HEK293 (cell line): ENCODE measurements around the gene RSPH1.

Experiments
- GLI2 ChIP-seq: fragments of 450-650 bp; formaldehyde crosslinking; IDR thresholded peaks from 2 replicates; pipeline ENCODE4; 2017; ENCODE audit warnings: missing biosample characterization, missing genetic modification characterization, low read depth, borderline replicate concordance
- YY1 ChIP-seq: fragments of 450-650 bp; formaldehyde crosslinking; IDR thresholded peaks from 2 replicates; pipeline ENCODE4 v1.5.1; 2018; ENCODE audit warnings: missing biosample characterization, missing genetic modification characterization
- ZBTB7A ChIP-seq: fragments of 450-650 bp; formaldehyde crosslinking; IDR thresholded peaks from 2 replicates; pipeline ENCODE4 v1.5.1; 2016; ENCODE audit warnings: low read depth, missing biosample characterization, missing genetic modification characterization
- ZNF112 ChIP-seq: fragments of 450-650 bp; formaldehyde crosslinking; IDR thresholded peaks from 2 replicates; pipeline ENCODE4 v1.5.0; 2017; ENCODE audit warnings: missing biosample characterization, missing genetic modification characterization
- ZNF140 ChIP-seq: fragments of 450-650 bp; formaldehyde crosslinking; IDR thresholded peaks from 2 replicates; pipeline ENCODE4 v1.5.1; 2016; ENCODE audit warnings: missing biosample characterization, missing genetic modification characterization
- ZNF24 ChIP-seq: fragments of 450-650 bp; formaldehyde crosslinking; IDR thresholded peaks from 2 replicates; pipeline ENCODE4 v1.5.1; 2016; ENCODE audit warnings: missing biosample characterization, missing genetic modification characterization
- ZNF302 ChIP-seq: fragments of 450-650 bp; formaldehyde crosslinking; IDR thresholded peaks from 2 replicates; pipeline ENCODE4 v1.5.1; 2016; ENCODE audit warnings: missing biosample characterization, missing genetic modification characterization, low read depth
- ZNF423 ChIP-seq: fragments of 450-650 bp; formaldehyde crosslinking; IDR thresholded peaks from 2 replicates; pipeline ENCODE4 v1.5.1; 2016; ENCODE audit warnings: missing biosample characterization, missing genetic modification characterization
- ZNF560 ChIP-seq: fragments of 450-650 bp; formaldehyde crosslinking; IDR thresholded peaks from 2 replicates; pipeline ENCODE4 v1.5.1; 2017; ENCODE audit warnings: missing biosample characterization, missing genetic modification characterization, borderline replicate concordance
- TF ChIP-seq, protein P1 (sequence below): fragments of 450-650 bp; formaldehyde crosslinking; IDR thresholded peaks from 2 replicates; pipeline ENCODE4 v1.5.1; 2016; ENCODE audit warnings: missing biosample characterization, missing genetic modification characterization
- TF ChIP-seq, protein P2 (sequence below): fragments of 450-650 bp; formaldehyde crosslinking; IDR thresholded peaks from 2 replicates; pipeline ENCODE4 v1.5.1; 2016; ENCODE audit warnings: missing biosample characterization, missing genetic modification characterization
- TF ChIP-seq, protein P3 (sequence below): fragments of 450-650 bp; formaldehyde crosslinking; IDR thresholded peaks from 2 replicates; pipeline ENCODE4 v1.5.1; 2016; ENCODE audit warnings: missing biosample characterization, missing genetic modification characterization
- TF ChIP-seq, protein P4 (sequence below): fragments of 450-650 bp; IDR thresholded peaks from 2 replicates; pipeline ENCODE4 v1.5.1; 2018; ENCODE audit warnings: missing biosample characterization, missing genetic modification characterization

DNA sequence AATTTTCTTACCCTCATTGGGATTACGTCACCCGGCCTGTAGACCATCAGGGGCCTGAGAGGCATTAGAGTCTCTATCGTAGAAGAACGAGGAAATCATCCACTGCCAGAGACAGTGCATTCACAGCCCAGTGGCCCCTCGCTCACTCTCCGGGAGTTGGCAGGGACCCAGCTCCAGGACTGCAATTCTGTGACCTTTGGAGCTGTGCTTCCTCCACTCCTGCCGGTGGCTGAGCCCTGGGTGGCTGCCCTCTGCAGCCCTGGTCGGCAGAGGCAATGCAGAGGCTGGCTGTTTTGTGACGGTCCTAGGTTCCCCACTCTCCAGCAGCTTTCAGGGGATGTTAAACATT lies 30.3 kb upstream of the RSPH1 start:
- no peak for TF ChIP-seq GLI2 (tag by site-specific recombination)
- TF ChIP-seq, protein P1, sequence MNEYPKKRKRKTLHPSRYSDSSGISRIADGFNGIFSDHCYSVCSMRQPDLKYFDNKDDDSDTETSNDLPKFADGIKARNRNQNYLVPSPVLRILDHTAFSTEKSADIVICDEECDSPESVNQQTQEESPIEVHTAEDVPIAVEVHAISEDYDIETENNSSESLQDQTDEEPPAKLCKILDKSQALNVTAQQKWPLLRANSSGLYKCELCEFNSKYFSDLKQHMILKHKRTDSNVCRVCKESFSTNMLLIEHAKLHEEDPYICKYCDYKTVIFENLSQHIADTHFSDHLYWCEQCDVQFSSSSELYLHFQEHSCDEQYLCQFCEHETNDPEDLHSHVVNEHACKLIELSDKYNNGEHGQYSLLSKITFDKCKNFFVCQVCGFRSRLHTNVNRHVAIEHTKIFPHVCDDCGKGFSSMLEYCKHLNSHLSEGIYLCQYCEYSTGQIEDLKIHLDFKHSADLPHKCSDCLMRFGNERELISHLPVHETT (tag by site-specific recombination) = no peak
- TF ChIP-seq ZNF24 (tag by site-specific recombination) = no peak
- no peak for TF ChIP-seq ZNF112
- TF ChIP-seq, protein P2, sequence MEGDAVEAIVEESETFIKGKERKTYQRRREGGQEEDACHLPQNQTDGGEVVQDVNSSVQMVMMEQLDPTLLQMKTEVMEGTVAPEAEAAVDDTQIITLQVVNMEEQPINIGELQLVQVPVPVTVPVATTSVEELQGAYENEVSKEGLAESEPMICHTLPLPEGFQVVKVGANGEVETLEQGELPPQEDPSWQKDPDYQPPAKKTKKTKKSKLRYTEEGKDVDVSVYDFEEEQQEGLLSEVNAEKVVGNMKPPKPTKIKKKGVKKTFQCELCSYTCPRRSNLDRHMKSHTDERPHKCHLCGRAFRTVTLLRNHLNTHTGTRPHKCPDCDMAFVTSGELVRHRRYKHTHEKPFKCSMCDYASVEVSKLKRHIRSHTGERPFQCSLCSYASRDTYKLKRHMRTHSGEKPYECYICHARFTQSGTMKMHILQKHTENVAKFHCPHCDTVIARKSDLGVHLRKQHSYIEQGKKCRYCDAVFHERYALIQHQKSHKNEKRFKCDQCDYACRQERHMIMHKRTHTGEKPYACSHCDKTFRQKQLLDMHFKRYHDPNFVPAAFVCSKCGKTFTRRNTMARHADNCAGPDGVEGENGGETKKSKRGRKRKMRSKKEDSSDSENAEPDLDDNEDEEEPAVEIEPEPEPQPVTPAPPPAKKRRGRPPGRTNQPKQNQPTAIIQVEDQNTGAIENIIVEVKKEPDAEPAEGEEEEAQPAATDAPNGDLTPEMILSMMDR (tag by site-specific recombination) = no peak
- TF ChIP-seq ZNF302 (tag by site-specific recombination) = no peak
- TF ChIP-seq ZNF423 (tag by site-specific recombination) = no peak
- TF ChIP-seq, protein P3, sequence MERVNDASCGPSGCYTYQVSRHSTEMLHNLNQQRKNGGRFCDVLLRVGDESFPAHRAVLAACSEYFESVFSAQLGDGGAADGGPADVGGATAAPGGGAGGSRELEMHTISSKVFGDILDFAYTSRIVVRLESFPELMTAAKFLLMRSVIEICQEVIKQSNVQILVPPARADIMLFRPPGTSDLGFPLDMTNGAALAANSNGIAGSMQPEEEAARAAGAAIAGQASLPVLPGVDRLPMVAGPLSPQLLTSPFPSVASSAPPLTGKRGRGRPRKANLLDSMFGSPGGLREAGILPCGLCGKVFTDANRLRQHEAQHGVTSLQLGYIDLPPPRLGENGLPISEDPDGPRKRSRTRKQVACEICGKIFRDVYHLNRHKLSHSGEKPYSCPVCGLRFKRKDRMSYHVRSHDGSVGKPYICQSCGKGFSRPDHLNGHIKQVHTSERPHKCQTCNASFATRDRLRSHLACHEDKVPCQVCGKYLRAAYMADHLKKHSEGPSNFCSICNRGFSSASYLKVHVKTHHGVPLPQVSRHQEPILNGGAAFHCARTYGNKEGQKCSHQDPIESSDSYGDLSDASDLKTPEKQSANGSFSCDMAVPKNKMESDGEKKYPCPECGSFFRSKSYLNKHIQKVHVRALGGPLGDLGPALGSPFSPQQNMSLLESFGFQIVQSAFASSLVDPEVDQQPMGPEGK = no peak
- TF ChIP-seq, protein P4, sequence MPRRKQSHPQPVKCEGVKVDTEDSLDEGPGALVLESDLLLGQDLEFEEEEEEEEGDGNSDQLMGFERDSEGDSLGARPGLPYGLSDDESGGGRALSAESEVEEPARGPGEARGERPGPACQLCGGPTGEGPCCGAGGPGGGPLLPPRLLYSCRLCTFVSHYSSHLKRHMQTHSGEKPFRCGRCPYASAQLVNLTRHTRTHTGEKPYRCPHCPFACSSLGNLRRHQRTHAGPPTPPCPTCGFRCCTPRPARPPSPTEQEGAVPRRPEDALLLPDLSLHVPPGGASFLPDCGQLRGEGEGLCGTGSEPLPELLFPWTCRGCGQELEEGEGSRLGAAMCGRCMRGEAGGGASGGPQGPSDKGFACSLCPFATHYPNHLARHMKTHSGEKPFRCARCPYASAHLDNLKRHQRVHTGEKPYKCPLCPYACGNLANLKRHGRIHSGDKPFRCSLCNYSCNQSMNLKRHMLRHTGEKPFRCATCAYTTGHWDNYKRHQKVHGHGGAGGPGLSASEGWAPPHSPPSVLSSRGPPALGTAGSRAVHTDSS (tag by site-specific recombination) = no peak
- TF ChIP-seq ZNF140 (tag by site-specific recombination) = no peak
- no peak for TF ChIP-seq ZNF560 (tag by site-specific recombination)
- no peak for TF ChIP-seq ZBTB7A (tag by site-specific recombination)
- no peak for TF ChIP-seq YY1 (tag by site-specific recombination)
